NCI-H82 treated with DMSO at 0.1 percent for 48 hours (cell line): ENCODE measurements around the gene APCS.

Experiments
- DNase-seq: peaks from one replicate; lab custom pipeline; 2025; ENCODE audit not compliant: unreplicated experiment; lab: John Stamatoyannopoulos, UW

APCS gene

GRCh38 chr1:159587461-159587951 lies at the start of gene APCS:
TSS of gene APCS (plus strand) at chr1:159587826. CDS start at chr1:159587922, 96 bp downstream.
- DNase-seq = no peak

GRCh38 chr1:159548126-159548525 lies 39.5 kb upstream of the APCS start:
- DNase-seq = no peak

- no peak for DNase-seq
These were observed 33.4 kb upstream of the APCS start for GRCh38 chr1:159554261-159554660.

- DNase-seq = no peak
These were observed 32.9 kb upstream of the APCS start for GRCh38 chr1:159554696-159555095.

GRCh38 chr1:159556931-159557369 lies 30.7 kb upstream of the APCS start:
- DNase-seq = no peak

GRCh38 chr1:159560599-159560998 lies 27.0 kb upstream of the APCS start:
- DNase-seq = no peak

GRCh38 chr1:159561497-159561896 lies 26.1 kb upstream of the APCS start:
- DNase-seq = no peak

GRCh38 chr1:159562680-159563079 lies 24.9 kb upstream of the APCS start:
- no peak for DNase-seq

- no peak for DNase-seq
These were observed 10.2 kb upstream of the APCS start for GRCh38 chr1:159577446-159577845.

- DNase-seq = no peak
These were observed 7.3 kb upstream of the APCS start for GRCh38 chr1:159580340-159580739.

GRCh38 chr1:159581422-159581821 lies 6.2 kb upstream of the APCS start:
- no peak for DNase-seq

GRCh38 chr1:159584536-159584935 lies 3.1 kb upstream of the APCS start:
- DNase-seq = no peak

GRCh38 chr1:159591981-159592380 lies 4.4 kb downstream of the APCS start:
- DNase-seq = no peak

GRCh38 chr1:159594625-159595405 lies 7.2 kb downstream of the APCS start:
- no peak for DNase-seq

- DNase-seq = no peak
These were observed 10.6 kb downstream of the APCS start for GRCh38 chr1:159598196-159598595.

- no peak for DNase-seq
These were observed 13.3 kb downstream of the APCS start for GRCh38 chr1:159600894-159601293.

- no peak for DNase-seq
These were observed 14.9 kb downstream of the APCS start for GRCh38 chr1:159602501-159602999.

- DNase-seq = no peak
These were observed 24.7 kb downstream of the APCS start for GRCh38 chr1:159612211-159612885.

GRCh38 chr1:159632922-159633321 lies 45.3 kb downstream of the APCS start:
- DNase-seq = no peak
